Endothelial cell (in vitro differentiated cells): Measurements from ENCODE around the gene LMO7. TPM values are rescaled to one million over a fixed set of nuclear protein-coding genes. Genes with fewer than 3 reads are reported as not detected.

ENCODE experiments used
- DNase-seq: peaks from one replicate; pipeline ENCODE4 v3.0.0; 2021; ENCODE audit warnings: low spot score
- H3K27ac Mint-ChIP-seq: one replicate; pipeline ENCODE4 v1.8.0; 2021; ENCODE audit warnings: mixed read lengths, inconsistent platforms; ENCODE audit not compliant: unreplicated experiment
- H3K27me3 Mint-ChIP-seq: one replicate; pipeline ENCODE4 v1.8.0; 2021; ENCODE audit warnings: mild to moderate bottlenecking, moderate library complexity, mixed read lengths, inconsistent platforms; ENCODE audit not compliant: unreplicated experiment
- H3K36me3 Mint-ChIP-seq: one replicate; pipeline ENCODE4 v1.8.0; 2021; ENCODE audit warnings: mild to moderate bottlenecking, low read depth, mixed read lengths, inconsistent platforms; ENCODE audit not compliant: unreplicated experiment
- H3K4me1 Mint-ChIP-seq: one replicate; pipeline ENCODE4 v1.8.0; 2021; ENCODE audit warnings: mild to moderate bottlenecking, mixed read lengths, inconsistent platforms; ENCODE audit not compliant: unreplicated experiment
- H3K4me3 Mint-ChIP-seq: one replicate; pipeline ENCODE4 v1.8.0; 2021; ENCODE audit warnings: mild to moderate bottlenecking, mixed read lengths, inconsistent platforms; ENCODE audit not compliant: unreplicated experiment
- H3K9me3 Mint-ChIP-seq: one replicate; pipeline ENCODE4 v1.8.0; 2021; ENCODE audit warnings: mixed read lengths, inconsistent platforms; ENCODE audit not compliant: unreplicated experiment
- CTCF ChIP-seq: fragments of 200-600 bp; sonication (generic); IDR thresholded peaks from one replicate; pipeline ENCODE4 v1.5.0; 2021; ENCODE audit warnings: antibody characterized with exemption; ENCODE audit not compliant: unreplicated experiment
- total RNA-seq: library from RNA; stranded (reverse); fragmentation: NEBNext Ultra II Directional; extraction: Animal tissue kit (Norgen Biotek cat#: 25700); gene quantifications from one replicate; pipeline ENCODE4 v1.2.1, GENCODE V29; 2021; ENCODE audit not compliant: unreplicated experiment

The LMO7 gene
- total RNA-seq, 1 donor from 2014 or later = 5.7 TPM

- H3K36me3 Mint-ChIP-seq = no peaks in the 10 kb centered on the region
- H3K4me3 Mint-ChIP-seq = no peak overlapping the region
- no peak for TF ChIP-seq CTCF
- no peak overlapping the region for H3K27ac Mint-ChIP-seq
- peaks cover 31% of the 10 kb centered on the region for H3K4me1 Mint-ChIP-seq
- H3K9me3 Mint-ChIP-seq = no peaks in the 10 kb centered on the region
- DNase-seq = no peak
- H3K27me3 Mint-ChIP-seq = no peaks in the 10 kb centered on the region
Measured at GRCh38 chr13:75800545-75800944, 164.4 kb downstream of the LMO7 start.

DNA sequence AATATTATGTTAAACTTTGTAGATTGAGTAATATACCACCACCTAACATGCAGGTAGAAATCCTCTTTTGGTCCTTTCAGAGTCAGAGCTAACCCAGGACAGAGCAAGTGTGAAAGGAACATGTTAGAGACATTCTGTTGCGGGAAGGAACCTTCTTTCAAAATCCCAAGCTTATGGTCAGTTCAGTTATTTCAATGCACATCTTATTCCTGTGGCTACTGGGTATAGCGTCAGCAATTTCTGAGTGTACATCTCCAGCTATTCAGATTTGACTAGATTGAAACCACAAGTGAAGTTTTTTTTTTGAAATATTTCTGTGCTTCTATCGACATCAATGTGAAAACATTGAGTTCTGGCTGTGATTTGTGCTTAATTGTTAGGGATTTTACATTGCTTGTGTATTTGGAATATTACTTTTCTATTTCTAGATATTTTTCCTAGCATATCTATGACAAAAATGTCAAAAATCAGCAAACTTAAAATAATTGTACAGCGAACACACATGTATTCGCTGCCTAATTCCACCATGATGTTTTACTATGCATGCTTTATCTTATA, 165.3 kb downstream of the LMO7 start:
- H3K36me3 Mint-ChIP-seq = no peaks in the 10 kb centered on the region
- no peak overlapping the region for H3K27ac Mint-ChIP-seq
- H3K9me3 Mint-ChIP-seq = no peaks in the 10 kb centered on the region
- no peak overlapping the region for H3K4me3 Mint-ChIP-seq
- H3K27me3 Mint-ChIP-seq = no peaks in the 10 kb centered on the region
- TF ChIP-seq CTCF = no peak
- no peak for DNase-seq
- H3K4me1 Mint-ChIP-seq = peaks cover 37% of the 10 kb centered on the region

- no peak for DNase-seq
- no peak for TF ChIP-seq CTCF
- no peaks in the 10 kb centered on the region for H3K27me3 Mint-ChIP-seq
- H3K4me1 Mint-ChIP-seq = peaks cover 39% of the 10 kb centered on the region
- no peaks in the 10 kb centered on the region for H3K36me3 Mint-ChIP-seq
- no peaks in the 10 kb centered on the region for H3K9me3 Mint-ChIP-seq
- no peak overlapping the region for H3K4me3 Mint-ChIP-seq
- no peak overlapping the region for H3K27ac Mint-ChIP-seq
Measured at GRCh38 chr13:75802161-75802560, 166.0 kb downstream of the LMO7 start.

DNA sequence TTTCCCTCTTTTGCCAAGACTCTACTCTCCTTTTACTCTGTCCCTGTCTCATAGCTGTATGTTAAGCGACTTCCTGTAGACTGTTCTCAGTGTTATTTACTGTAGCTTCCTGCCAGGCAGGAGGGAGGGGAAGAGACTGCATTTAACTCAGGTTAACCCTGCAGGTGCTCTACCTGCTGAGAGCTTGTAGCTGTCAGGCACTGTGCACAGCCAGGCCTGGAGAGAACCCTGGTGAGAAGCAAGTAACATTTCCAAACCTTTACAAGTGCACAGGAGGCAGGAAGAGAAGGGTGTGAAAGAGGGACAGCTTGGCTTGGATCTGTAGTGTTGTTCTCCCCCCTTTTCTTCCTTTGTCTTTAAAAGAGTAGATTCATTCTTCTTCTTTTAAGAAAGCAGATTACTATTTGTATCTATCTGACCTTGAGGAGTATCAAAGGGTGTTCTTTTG, 167.1 kb downstream of the LMO7 start:
- Mint-ChIP-seq H3K27me3 (peaks cover 2% of the 10 kb centered on the region), H3K36me3 (no peaks in the 10 kb centered on the region), H3K9me3 (no peaks in the 10 kb centered on the region), H3K4me1 (peaks cover 39% of the 10 kb centered on the region), H3K27ac (peak overlapping the region; percentile 79), H3K4me3 (no peak overlapping the region)
- DNase-seq = no peak
- TF ChIP-seq CTCF = no peak

DNA sequence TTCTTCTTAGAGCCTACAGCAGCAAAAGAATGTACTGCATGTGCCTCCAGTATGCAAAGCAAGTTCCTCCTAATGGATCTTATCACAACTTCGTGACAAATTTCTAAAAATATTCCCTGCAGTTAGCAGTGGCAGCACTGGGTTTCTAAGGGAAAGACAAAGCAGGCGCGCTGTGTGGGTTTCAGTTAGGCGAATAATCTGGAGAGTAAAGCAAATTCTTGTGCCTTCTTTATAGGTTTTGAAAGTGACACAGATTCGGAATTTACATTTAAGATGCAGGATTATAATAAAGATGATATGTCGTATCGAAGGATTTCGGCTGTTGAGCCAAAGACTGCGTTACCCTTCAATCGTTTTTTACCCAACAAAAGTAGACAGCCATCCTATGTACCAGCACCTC, 167.9 kb downstream of the LMO7 start:
- Mint-ChIP-seq H3K27ac (no peak overlapping the region), H3K4me1 (peaks cover 31% of the 10 kb centered on the region)
- no peak for DNase-seq

More for the DNA sequence above, 167.9 kb downstream of the LMO7 start:
- no peaks in the 10 kb centered on the region for H3K36me3 Mint-ChIP-seq
- H3K4me3 Mint-ChIP-seq = no peak overlapping the region
- no peaks in the 10 kb centered on the region for H3K9me3 Mint-ChIP-seq
- H3K27me3 Mint-ChIP-seq = peaks cover 2% of the 10 kb centered on the region
- no peak for TF ChIP-seq CTCF
